ENCODE data around the gene AUTS2.
A peak's percentile ranks its signal among the peaks of the same experiment; 100 is the strongest.

The AUTS2 gene

GRCh38 chr7:69748530-69748929 is 150.3 kb downstream of the AUTS2 start:
- Histone ChIP-seq H3K27me3 (ENCODE audit: control insufficient read depth in 5 of 5, insufficient read depth in 4 of 5, low read length in 5 of 5) (no peaks in the 10 kb centered on the region), H3K4me1 (ENCODE audit: control insufficient read depth in 5 of 5, insufficient read depth in 5 of 5, low read length in 5 of 5) (peaks cover 0 to 8% (median 0%) of the 10 kb centered on the region in 5 donors), H3K27ac (ENCODE audit: low read depth, low read length) (no peak overlapping the region), H3K9ac (ENCODE audit: low read length in 5 of 5) (no peak overlapping the region), H3K4me3 (ENCODE audit: low read depth in 1 of 5, low read length in 5 of 5) (no peak overlapping the region), H3K9me3 (ENCODE audit: control insufficient read depth in 5 of 5, low read length in 5 of 5) (no peaks in the 10 kb centered on the region), H3K36me3 (ENCODE audit: control insufficient read depth in 5 of 5, insufficient read depth in 5 of 5, low read length in 5 of 5) (no peaks in the 10 kb centered on the region)

- no peaks in the 10 kb centered on the region for H3K27me3 ChIP-seq (ENCODE audit: control insufficient read depth in 5 of 5, insufficient read depth in 4 of 5, low read length in 5 of 5)
- H3K9ac ChIP-seq (ENCODE audit: low read length in 5 of 5) = no peak overlapping the region
- no peaks in the 10 kb centered on the region for H3K9me3 ChIP-seq (ENCODE audit: control insufficient read depth in 5 of 5, low read length in 5 of 5)
- H3K4me3 ChIP-seq (ENCODE audit: low read depth in 1 of 5, low read length in 5 of 5) = no peak overlapping the region
- H3K36me3 ChIP-seq (ENCODE audit: control insufficient read depth in 5 of 5, insufficient read depth in 5 of 5, low read length in 5 of 5) = no peaks in the 10 kb centered on the region
- no peak overlapping the region for H3K27ac ChIP-seq (ENCODE audit: low read depth, low read length)
- peaks cover 0 to 8% (median 0%) of the 10 kb centered on the region in 5 donors for H3K4me1 ChIP-seq (ENCODE audit: control insufficient read depth in 5 of 5, insufficient read depth in 5 of 5, low read length in 5 of 5)
Measured at GRCh38 chr7:69749372-69749979, 151.2 kb downstream of the AUTS2 start.

GRCh38 chr7:69749994-69750393 is 151.7 kb downstream of the AUTS2 start:
- Histone ChIP-seq H3K27me3 (ENCODE audit: control insufficient read depth in 5 of 5, insufficient read depth in 4 of 5, low read length in 5 of 5) (no peaks in the 10 kb centered on the region), H3K9ac (ENCODE audit: low read length in 5 of 5) (no peak overlapping the region), H3K27ac (ENCODE audit: low read depth, low read length) (no peak overlapping the region), H3K36me3 (ENCODE audit: control insufficient read depth in 5 of 5, insufficient read depth in 5 of 5, low read length in 5 of 5) (no peaks in the 10 kb centered on the region), H3K9me3 (ENCODE audit: control insufficient read depth in 5 of 5, low read length in 5 of 5) (no peaks in the 10 kb centered on the region), H3K4me1 (ENCODE audit: control insufficient read depth in 5 of 5, insufficient read depth in 5 of 5, low read length in 5 of 5) (peaks cover 0 to 8% (median 0%) of the 10 kb centered on the region in 5 donors), H3K4me3 (ENCODE audit: low read depth in 1 of 5, low read length in 5 of 5) (no peak overlapping the region)

- H3K27me3 ChIP-seq (ENCODE audit: control insufficient read depth in 5 of 5, insufficient read depth in 4 of 5, low read length in 5 of 5) = no peaks in the 10 kb centered on the region
- no peaks in the 10 kb centered on the region for H3K9me3 ChIP-seq (ENCODE audit: control insufficient read depth in 5 of 5, low read length in 5 of 5)
- H3K36me3 ChIP-seq (ENCODE audit: control insufficient read depth in 5 of 5, insufficient read depth in 5 of 5, low read length in 5 of 5) = no peaks in the 10 kb centered on the region
- H3K4me3 ChIP-seq (ENCODE audit: low read depth in 1 of 5, low read length in 5 of 5) = no peak overlapping the region
- H3K9ac ChIP-seq (ENCODE audit: low read length in 5 of 5) = no peak overlapping the region
- H3K4me1 ChIP-seq (ENCODE audit: control insufficient read depth in 5 of 5, insufficient read depth in 5 of 5, low read length in 5 of 5) = peaks cover 0 to 8% (median 3%) of the 10 kb centered on the region in 5 donors
- no peak overlapping the region for H3K27ac ChIP-seq (ENCODE audit: low read depth, low read length)
Measured at GRCh38 chr7:69751026-69751425, 152.8 kb downstream of the AUTS2 start.

GRCh38 chr7:69753981-69754380 is 155.7 kb downstream of the AUTS2 start:
- Histone ChIP-seq H3K27me3 (ENCODE audit: control insufficient read depth in 5 of 5, insufficient read depth in 4 of 5, low read length in 5 of 5) (no peaks in the 10 kb centered on the region), H3K4me3 (ENCODE audit: low read depth in 1 of 5, low read length in 5 of 5) (no peak overlapping the region), H3K9ac (ENCODE audit: low read length in 5 of 5) (no peak overlapping the region), H3K4me1 (ENCODE audit: control insufficient read depth in 5 of 5, insufficient read depth in 5 of 5, low read length in 5 of 5) (peaks cover 0 to 20% (median 18%) of the 10 kb centered on the region in 5 donors), H3K9me3 (ENCODE audit: control insufficient read depth in 5 of 5, low read length in 5 of 5) (no peaks in the 10 kb centered on the region), H3K36me3 (ENCODE audit: control insufficient read depth in 5 of 5, insufficient read depth in 5 of 5, low read length in 5 of 5) (no peaks in the 10 kb centered on the region), H3K27ac (ENCODE audit: low read depth, low read length) (no peak overlapping the region)

GRCh38 chr7:69754476-69754875 is 156.2 kb downstream of the AUTS2 start:
- Histone ChIP-seq H3K27ac (ENCODE audit: low read depth, low read length) (no peak overlapping the region), H3K9ac (ENCODE audit: low read length in 5 of 5) (no peak overlapping the region), H3K27me3 (ENCODE audit: control insufficient read depth in 5 of 5, insufficient read depth in 4 of 5, low read length in 5 of 5) (no peaks in the 10 kb centered on the region), H3K36me3 (ENCODE audit: control insufficient read depth in 5 of 5, insufficient read depth in 5 of 5, low read length in 5 of 5) (no peaks in the 10 kb centered on the region), H3K9me3 (ENCODE audit: control insufficient read depth in 5 of 5, low read length in 5 of 5) (no peaks in the 10 kb centered on the region), H3K4me1 (ENCODE audit: control insufficient read depth in 5 of 5, insufficient read depth in 5 of 5, low read length in 5 of 5) (peaks cover 0 to 20% (median 18%) of the 10 kb centered on the region in 5 donors), H3K4me3 (ENCODE audit: low read depth in 1 of 5, low read length in 5 of 5) (no peak overlapping the region)

- Histone ChIP-seq H3K9me3 (ENCODE audit: control insufficient read depth in 5 of 5, low read length in 5 of 5) (no peaks in the 10 kb centered on the region), H3K4me3 (ENCODE audit: low read depth in 1 of 5, low read length in 5 of 5) (no peak overlapping the region), H3K27ac (ENCODE audit: low read depth, low read length) (no peak overlapping the region), H3K27me3 (ENCODE audit: control insufficient read depth in 5 of 5, insufficient read depth in 4 of 5, low read length in 5 of 5) (no peaks in the 10 kb centered on the region), H3K4me1 (ENCODE audit: control insufficient read depth in 5 of 5, insufficient read depth in 5 of 5, low read length in 5 of 5) (peaks cover 0 to 20% (median 18%) of the 10 kb centered on the region in 5 donors), H3K9ac (ENCODE audit: low read length in 5 of 5) (no peak overlapping the region), H3K36me3 (ENCODE audit: control insufficient read depth in 5 of 5, insufficient read depth in 5 of 5, low read length in 5 of 5) (no peaks in the 10 kb centered on the region)
Measured at GRCh38 chr7:69756235-69756634, 158.0 kb downstream of the AUTS2 start.

- no peaks in the 10 kb centered on the region for H3K27me3 ChIP-seq (ENCODE audit: control insufficient read depth in 5 of 5, insufficient read depth in 4 of 5, low read length in 5 of 5)
- H3K36me3 ChIP-seq (ENCODE audit: control insufficient read depth in 5 of 5, insufficient read depth in 5 of 5, low read length in 5 of 5) = no peaks in the 10 kb centered on the region
- H3K27ac ChIP-seq (ENCODE audit: low read depth, low read length) = no peak overlapping the region
- no peak overlapping the region for H3K9ac ChIP-seq (ENCODE audit: low read length in 5 of 5)
- H3K4me3 ChIP-seq (ENCODE audit: low read depth in 1 of 5, low read length in 5 of 5) = no peak overlapping the region
- H3K4me1 ChIP-seq (ENCODE audit: control insufficient read depth in 5 of 5, insufficient read depth in 5 of 5, low read length in 5 of 5) = peaks cover 0 to 23% (median 13%) of the 10 kb centered on the region in 5 donors
- no peaks in the 10 kb centered on the region for H3K9me3 ChIP-seq (ENCODE audit: control insufficient read depth in 5 of 5, low read length in 5 of 5)
Measured at GRCh38 chr7:69757528-69757927, 159.3 kb downstream of the AUTS2 start.

GRCh38 chr7:69757981-69758430 is 159.7 kb downstream of the AUTS2 start:
- H3K36me3 ChIP-seq (ENCODE audit: control insufficient read depth in 5 of 5, insufficient read depth in 5 of 5, low read length in 5 of 5) = no peaks in the 10 kb centered on the region
- H3K9me3 ChIP-seq (ENCODE audit: control insufficient read depth in 5 of 5, low read length in 5 of 5) = no peaks in the 10 kb centered on the region
- H3K4me3 ChIP-seq (ENCODE audit: low read depth in 1 of 5, low read length in 5 of 5) = no peak overlapping the region
- H3K4me1 ChIP-seq (ENCODE audit: control insufficient read depth in 5 of 5, insufficient read depth in 5 of 5, low read length in 5 of 5) = peaks cover 0 to 23% (median 13%) of the 10 kb centered on the region in 5 donors
- H3K27ac ChIP-seq (ENCODE audit: low read depth, low read length) = peak overlapping the region; percentile 9
- no peak overlapping the region for H3K9ac ChIP-seq (ENCODE audit: low read length in 5 of 5)
- no peaks in the 10 kb centered on the region for H3K27me3 ChIP-seq (ENCODE audit: control insufficient read depth in 5 of 5, insufficient read depth in 4 of 5, low read length in 5 of 5)

- Histone ChIP-seq H3K27me3 (ENCODE audit: control insufficient read depth in 5 of 5, insufficient read depth in 4 of 5, low read length in 5 of 5) (no peaks in the 10 kb centered on the region), H3K9ac (ENCODE audit: low read length in 5 of 5) (no peak overlapping the region), H3K4me3 (ENCODE audit: low read depth in 1 of 5, low read length in 5 of 5) (no peak overlapping the region), H3K36me3 (ENCODE audit: control insufficient read depth in 5 of 5, insufficient read depth in 5 of 5, low read length in 5 of 5) (no peaks in the 10 kb centered on the region), H3K27ac (ENCODE audit: low read depth, low read length) (no peak overlapping the region), H3K4me1 (ENCODE audit: control insufficient read depth in 5 of 5, insufficient read depth in 5 of 5, low read length in 5 of 5) (peaks cover 0 to 23% (median 13%) of the 10 kb centered on the region in 5 donors), H3K9me3 (ENCODE audit: control insufficient read depth in 5 of 5, low read length in 5 of 5) (no peaks in the 10 kb centered on the region)
Measured at GRCh38 chr7:69759373-69759772, 161.1 kb downstream of the AUTS2 start.
